ENCODE data around the gene EFCAB12. TPM values are rescaled to one million over a fixed set of nuclear protein-coding genes. Genes with fewer than 3 reads are reported as not detected.

EFCAB12 gene
- total and polyA plus RNA-seq, 10 of the 15 experiments (the other 5 are each of a cell fraction or from before 2014, with no cell fraction given), result 0.02 to 0.85 (median 0.33) TPM

GRCh38 chr3:129413687-129414506 is 14.5 kb downstream of the EFCAB12 start:
- Histone ChIP-seq H2AFZ (ENCODE audit: control insufficient read depth, low read depth, low read length) (0 out of 2 replicates have a peak overlapping the region, but pooled peaks have one; percentile 15), H3K4me1 (ENCODE audit: control insufficient read depth, insufficient read depth, low read length) (peaks cover 6% of the 10 kb centered on the region), H3K27ac (ENCODE audit: control insufficient read depth, insufficient read depth) (no peak overlapping the region), H3K4me3 (no peak overlapping the region), H4K20me1 (ENCODE audit: control insufficient read depth, insufficient read depth) (no peaks in the 10 kb centered on the region), H3K4me2 (ENCODE audit: control insufficient read depth, insufficient read depth) (peak overlapping the region; percentile 30; the same call in 1 of the 2 replicates), H3K36me3 (ENCODE audit: control insufficient read depth in 2 of 2, insufficient read depth in 2 of 2, low read length in 1 of 2) (no peaks in the 10 kb centered on the region), H3K79me2 (ENCODE audit: control insufficient read depth, insufficient read depth, low read length) (no peaks in the 10 kb centered on the region), H3K27me3 (replicated peaks in 1 of 2; ENCODE audit: control insufficient read depth in 2 of 2, insufficient read depth in 2 of 2, low read length in 1 of 2) (no peaks in the 10 kb centered on the region), H3K9me3 (replicated peaks; ENCODE audit: control insufficient read depth, insufficient read depth, low read length) (no peaks in the 10 kb centered on the region), H3K9ac (ENCODE audit: control insufficient read depth, insufficient read depth, low read length) (no peak overlapping the region)
- WGBS (ENCODE audit: insufficient coverage, insufficient replicate concordance, low lambda C conversion rate, missing lambda C conversion rate), result under 1% methylated on average over 4 of the region's 4 CpGs
- ChIA-PET RAD21 (ENCODE audit: unreplicated experiment) (interaction anchor here (1.5 to 3.5 kb wide), 7 partner anchors 9 to 30 kb away, joined by 14 to 32 read pairs (median 19); partner anchors contain the start of genes EFCAB12, IFT122 and MBD4), SMC1A (ENCODE audit: uncharacterized antibody, unreplicated experiment) (interaction anchor here (0.6 to 19.4 kb wide), 14 partner anchors 9 to 76 kb away, joined by 3 to 275 read pairs (median 6); partner anchors contain the start of genes IFT122 and MBD4), CTCF (interaction anchor here (0.6 to 7.5 kb wide), 14 partner anchors 9 to 443 kb away, joined by 3 to 84 read pairs (median 6); partner anchors contain the start of genes IFT122 and MBD4), POLR2A (interaction anchor here (0.6 to 3.4 kb wide), 12 partner anchors 9 to 476 kb away, joined by 3 to 24 read pairs (median 8); partner anchors contain the start of genes EFCAB12, IFT122 and MBD4)
- intact Hi-C loops (cut with micrococcal nuclease; ENCODE audit: unreplicated experiment) (no loop called here), in situ Hi-C loops (cut with MboI) (no loop called here)
- ATAC-seq, result peak; percentile 96
- no peak for DNase-seq (ENCODE audit: low read depth, low spot score)
- peak; percentile 41 for FAIRE-seq
- BruUV-seq (replicated peaks), result no TSS peak
- TF ChIP-seq USF2 (IDR thresholded peaks at IDR 0.05; ENCODE audit: borderline replicate concordance, low read depth, low read length) (no peak), CHD4 (IDR thresholded peaks at IDR 0.05) (no peak), ATF2 (IDR thresholded peaks at IDR 0.05; ENCODE audit: low read length) (peak; percentile 57; the same call in 1 of the 2 replicates), ZNF207 (IDR thresholded peaks at IDR 0.05; ENCODE audit: borderline replicate concordance) (no peak), MTA2 (IDR thresholded peaks at IDR 0.05; ENCODE audit: low read depth) (peak; percentile 91), POLR2AphosphoS2 (IDR thresholded peaks at IDR 0.05; ENCODE audit: low read depth, low read length) (no peak), PML (IDR thresholded peaks at IDR 0.05; ENCODE audit: low read length) (0 out of 2 replicates have a peak, but pooled peaks have one; percentile 30), RUNX3 (IDR thresholded peaks at IDR 0.05; ENCODE audit: low read length) (peak; percentile 90), MAX (IDR thresholded peaks at IDR 0.05; ENCODE audit: low read depth, low read length) (no peak), NR2C1 (IDR thresholded peaks at IDR 0.05) (no peak), NFIC (IDR thresholded peaks at IDR 0.05; ENCODE audit: low read depth, low read length) (peak; percentile 75), STAT1 (conservative IDR thresholded peaks at IDR 0.05) (no peak), HDAC6 (IDR thresholded peaks at IDR 0.05; ENCODE audit: unreplicated experiment) (no peak), CHD1 (IDR thresholded peaks at IDR 0.05; ENCODE audit: low read depth, low read length) (no peak), TCF3 (IDR thresholded peaks at IDR 0.05; ENCODE audit: borderline replicate concordance, insufficient read depth, low read depth, low read length) (no peak), CBFB (IDR thresholded peaks at IDR 0.05; ENCODE audit: low read depth) (0 out of 2 replicates have a peak, but pooled peaks have one; percentile 39), POU2F2 (IDR thresholded peaks at IDR 0.05; ENCODE audit: borderline replicate concordance, low read depth, low read length) (peak; percentile 44; the same call in 1 of the 3 replicates), FOXM1 (IDR thresholded peaks at IDR 0.05; ENCODE audit: low read depth, low read length) (no peak), E4F1 (IDR thresholded peaks at IDR 0.05; ENCODE audit: borderline replicate concordance, partially characterized antibody) (no peak)

All from GM12878 (cell line).